HG02840 (cell line): Measurements from ENCODE around the gene TSPEAR.
"Not testable (repeated sequence)": the region's sequence is repeated elsewhere in the genome, so short reads cannot be mapped to it uniquely, and the experiment has no call there.

Experiments used
- ATAC-seq: cut with Tn5 transposase; IDR thresholded peaks from one replicate; pipeline ENCODE4 v1.9.1; 2021; ENCODE audit warnings: mild to moderate bottlenecking, moderate library complexity, moderate number of reproducible peaks; ENCODE audit not compliant: unreplicated experiment, low FRiP score

The TSPEAR gene

GRCh38 chr21:44513389-44514217, 197.8 kb downstream of the TSPEAR start:
- ATAC-seq = no peak

- no peak for ATAC-seq
Measured at GRCh38 chr21:44512496-44513388, 198.6 kb downstream of the TSPEAR start.

GRCh38 chr21:44511938-44512275, 199.5 kb downstream of the TSPEAR start:
- no peak for ATAC-seq

- no peak for ATAC-seq
Measured at GRCh38 chr21:44511219-44511937, 200.0 kb downstream of the TSPEAR start.

- ATAC-seq = no peak
Measured at GRCh38 chr21:44510508-44511218, 200.7 kb downstream of the TSPEAR start.

GRCh38 chr21:44510109-44510507, 201.3 kb downstream of the TSPEAR start:
- no peak for ATAC-seq

GRCh38 chr21:44509539-44509938, 201.8 kb downstream of the TSPEAR start:
- no peak for ATAC-seq

GRCh38 chr21:44508711-44509445, 202.5 kb downstream of the TSPEAR start:
- ATAC-seq = no peak

- ATAC-seq = no peak
Measured at GRCh38 chr21:44508426-44508710, 203.0 kb downstream of the TSPEAR start.

GRCh38 chr21:44507673-44508425, 203.5 kb downstream of the TSPEAR start:
- ATAC-seq = no peak

GRCh38 chr21:44506279-44507255, 204.8 kb downstream of the TSPEAR start:
- ATAC-seq = no peak

GRCh38 chr21:44505673-44506278, 205.6 kb downstream of the TSPEAR start:
- no peak for ATAC-seq

GRCh38 chr21:44503901-44504399, 207.4 kb downstream of the TSPEAR start:
- no peak for ATAC-seq

- ATAC-seq = not testable (repeated sequence)
Measured at GRCh38 chr21:44503006-44503889, 208.1 kb downstream of the TSPEAR start.

- no peak for ATAC-seq
Measured at GRCh38 chr21:44502171-44502958, 209.0 kb downstream of the TSPEAR start.

GRCh38 chr21:44500111-44500510, 211.3 kb downstream of the TSPEAR start:
- ATAC-seq = no peak
